Liver (tissue), 9 donors: ENCODE data around the gene PAH. TPM values are rescaled to one million over a fixed set of nuclear protein-coding genes. Genes with fewer than 3 reads are reported as not detected.

Experiments used
- DNase-seq: peaks from one replicate; pipeline ENCODE4 v3.0.0-alpha.2; 2017; ENCODE audit warnings: low spot score
- H3K27ac ChIP-seq, 2 donors: one replicate each; pipeline ENCODE4 v1.7.0; 2013; ENCODE audit warnings: inconsistent platforms in 2 of 2, low read length in 2 of 2, control low read depth in 1 of 2, low read depth in 1 of 2, mild to moderate bottlenecking in 1 of 2
- H3K27me3 ChIP-seq, 4 donors: one replicate each; pipeline versions ENCODE4 v1.6.1 to v1.7.0; 2013; ENCODE audit warnings: low read length in 3 of 4, inconsistent platforms in 1 of 4, mild to moderate bottlenecking in 1 of 4, moderate library complexity in 1 of 4; ENCODE audit not compliant: control insufficient read depth in 4 of 4, insufficient read depth in 4 of 4
- H3K36me3 ChIP-seq, 4 donors: one replicate each; pipeline versions ENCODE4 v1.6.1 to v1.7.0; 2013; ENCODE audit warnings: low read length in 3 of 4, mild to moderate bottlenecking in 3 of 4, low read depth in 1 of 4, moderate library complexity in 1 of 4; ENCODE audit not compliant: control insufficient read depth in 4 of 4, insufficient read depth in 3 of 4
- H3K4me1 ChIP-seq, 4 donors: one replicate each; pipeline versions ENCODE4 v1.6.1 to v1.7.0; 2013; ENCODE audit warnings: low read length in 3 of 4, mild to moderate bottlenecking in 3 of 4, moderate library complexity in 1 of 4; ENCODE audit not compliant: control insufficient read depth in 4 of 4, insufficient read depth in 4 of 4
- H3K4me3 ChIP-seq, 3 donors: one replicate each; pipeline versions ENCODE4 v1.6.1 to v1.7.0; 2013; ENCODE audit warnings: low read length in 3 of 3, control low read depth in 1 of 3, low read depth in 1 of 3, mild to moderate bottlenecking in 1 of 3
- H3K9ac ChIP-seq, 2 donors: one replicate each; pipeline ENCODE4 v1.7.0; 2013; ENCODE audit warnings: low read length in 2 of 2, mild to moderate bottlenecking in 2 of 2, moderate library complexity in 2 of 2, control low read depth in 1 of 2, low read depth in 1 of 2
- H3K9me3 ChIP-seq, 4 donors: one replicate each; pipeline versions ENCODE4 v1.6.1 to v1.7.0; 2013; ENCODE audit warnings: low read length in 3 of 4; ENCODE audit not compliant: control insufficient read depth in 4 of 4
- EGR1 ChIP-seq, 2 donors: IDR thresholded peaks; 2 replicates each; pipeline ENCODE4 v1.6.1; 2016 to 2018; ENCODE audit warnings: antibody characterized with exemption in 2 of 2, low read depth in 2 of 2
- FOXA1 ChIP-seq: IDR thresholded peaks from 2 replicates; pipeline ENCODE4 v1.6.1; 2016; ENCODE audit warnings: antibody characterized with exemption
- FOXA2 ChIP-seq: IDR thresholded peaks from 2 replicates; pipeline ENCODE4 v1.6.1; 2016; ENCODE audit warnings: antibody characterized with exemption
- GABPA ChIP-seq, 2 donors: IDR thresholded peaks in 1 of 2; conservative IDR thresholded peaks in 1 of 2; 2 replicates each; pipeline ENCODE4 v1.6.1; 2016; ENCODE audit warnings: antibody characterized with exemption in 2 of 2, mild to moderate bottlenecking in 1 of 2, moderate library complexity in 1 of 2
- HNF4A ChIP-seq, 2 donors: conservative IDR thresholded peaks; 2 replicates each; pipeline ENCODE4 v1.6.1; 2016; ENCODE audit warnings: antibody characterized with exemption in 2 of 2, mild to moderate bottlenecking in 2 of 2
- HNF4G ChIP-seq: IDR thresholded peaks from 2 replicates; pipeline ENCODE4 v1.6.1; 2016; ENCODE audit warnings: antibody characterized with exemption
- JUND ChIP-seq, 2 donors: IDR thresholded peaks; 2 replicates each; pipeline ENCODE4 v1.6.1; 2016; ENCODE audit warnings: antibody characterized with exemption in 2 of 2
- MAX ChIP-seq: IDR thresholded peaks from 2 replicates; pipeline ENCODE4 v1.6.1; 2016; ENCODE audit warnings: antibody characterized with exemption
- NR2F2 ChIP-seq: IDR thresholded peaks from 2 replicates; pipeline ENCODE4 v1.6.1; 2016; ENCODE audit warnings: antibody characterized with exemption
- RAD21 ChIP-seq, 2 donors: IDR thresholded peaks; 2 replicates each; pipeline ENCODE4 v1.6.1; 2016; ENCODE audit warnings: antibody characterized with exemption in 2 of 2, mild to moderate bottlenecking in 2 of 2
- RXRA ChIP-seq, 2 donors: IDR thresholded peaks; 2 replicates each; pipeline ENCODE4 v1.6.1; 2017 to 2018; ENCODE audit warnings: antibody characterized with exemption in 2 of 2, mild to moderate bottlenecking in 1 of 2
- SP1 ChIP-seq: IDR thresholded peaks from 2 replicates; pipeline ENCODE4 v1.6.1; 2018; ENCODE audit warnings: antibody characterized with exemption, mild to moderate bottlenecking
- TAF1 ChIP-seq: conservative IDR thresholded peaks from 2 replicates; pipeline ENCODE4 v1.6.1; 2016; ENCODE audit warnings: antibody characterized with exemption, mild to moderate bottlenecking
- YY1 ChIP-seq: IDR thresholded peaks from 2 replicates; pipeline ENCODE4 v1.6.1; 2016; ENCODE audit warnings: antibody characterized with exemption, mild to moderate bottlenecking
- WGBS: extraction: QIAGEN DNeasy Blood & Tissue Kit; methylation state at CpG from one replicate; pipeline ENCODE4 v1.1.7; 2013; 5-methylcytosine and 5-hydroxymethylcytosine counted together
- polyA plus RNA-seq, 2 donors: library from polyadenylated mRNA; stranded (reverse) in 1 of 2; unstranded in 1 of 2; fragments of 200-250 nt in 1 of 2; fragments of >200 nt in 1 of 2; fragmentation: Nextera tagmentation in 1 of 2; extraction: Ambion mirVana in 1 of 2; gene quantifications; one replicate each; pipeline versions ENCODE4 v1.2.1 to v1.2.3, GENCODE V29; 2013 to 2015
- total RNA-seq, 2 donors: library from RNA; depleted of rRNA; stranded (reverse); fragments of >200 nt; gene quantifications; one replicate each; pipeline ENCODE4 v1.2.3, GENCODE V29; 2014
- TF ChIP-seq, protein P1 (sequence below): IDR thresholded peaks from 2 replicates; pipeline ENCODE4 v1.6.1; 2016; ENCODE audit warnings: antibody characterized with exemption
- TF ChIP-seq, protein P2 (sequence below): fragments of 150-350 bp; IDR thresholded peaks from 2 replicates; pipeline ENCODE4 v1.5.1; 2017; ENCODE audit warnings: improper control_type of control experiment, low read depth, low read length; ENCODE audit not compliant: missing input control
- TF ChIP-seq, protein P3 (sequence below): IDR thresholded peaks from 2 replicates; pipeline ENCODE4 v1.6.1; 2016; ENCODE audit warnings: antibody characterized with exemption, mild to moderate bottlenecking
- TF ChIP-seq, protein P4 (sequence below): IDR thresholded peaks from 2 replicates; pipeline ENCODE4 v1.6.1; 2016; ENCODE audit warnings: antibody characterized with exemption
- donor health status: healthy.
- donor health status: healthy.
- donor health status: healthy.
- donor health status: healthy.
- donor health status: healthy.

Gene PAH
- total and polyA plus RNA-seq, 4 donors: 327 to 696 (median 568) TPM

DNA sequence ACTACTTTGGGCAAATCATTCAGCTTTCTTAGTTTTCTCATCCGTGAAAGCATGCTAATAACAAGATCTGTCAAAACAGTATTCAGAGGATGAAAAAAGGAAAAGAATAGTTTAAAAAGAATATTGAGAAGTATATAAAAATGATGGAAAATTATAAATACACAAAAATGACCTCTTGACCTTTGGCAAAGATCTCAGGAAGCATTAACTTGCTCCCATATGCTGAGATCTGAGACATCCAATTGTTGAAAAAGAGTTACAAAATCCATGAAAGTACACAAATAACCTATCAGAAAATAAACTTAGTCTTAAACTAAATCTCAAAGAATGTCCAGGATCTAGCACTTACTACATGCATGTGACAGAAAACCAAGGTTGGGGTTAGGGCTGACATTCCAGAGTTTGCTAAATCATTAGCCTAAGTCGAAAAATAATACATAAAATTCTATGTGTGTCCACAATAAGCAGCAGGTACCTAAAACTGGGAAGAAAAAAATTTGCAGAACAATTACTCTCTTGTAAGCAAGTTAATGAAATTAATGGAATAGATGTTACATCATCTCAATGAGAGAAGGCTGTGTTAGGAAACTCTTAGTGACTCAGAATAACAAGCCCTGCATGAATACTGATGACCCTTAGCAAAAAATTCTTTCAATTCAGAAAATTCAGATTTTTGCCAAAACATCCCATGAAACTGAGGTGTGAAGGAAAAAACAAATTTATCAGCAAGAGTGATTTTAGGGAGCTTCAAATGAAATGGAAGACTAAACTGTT, 3.4 kb downstream of the PAH start:
- peaks cover 5 to 66% (median 46%) of the 10 kb centered on the region in 4 donors for H3K4me1 ChIP-seq
- H3K27me3 ChIP-seq: no peaks in the 10 kb centered on the region
- DNase-seq: no peak
- peak overlapping the region in 1 of 3 donors; percentile 66 for H3K4me3 ChIP-seq
- H3K36me3 ChIP-seq: peaks cover 0 to 8% (median 2%) of the 10 kb centered on the region in 4 donors
- peak overlapping the region in 1 of 2 donors; percentile 99 for H3K9ac ChIP-seq
- peak overlapping the region; percentile 82 to 93 for H3K27ac ChIP-seq
- TF ChIP-seq, protein P1, sequence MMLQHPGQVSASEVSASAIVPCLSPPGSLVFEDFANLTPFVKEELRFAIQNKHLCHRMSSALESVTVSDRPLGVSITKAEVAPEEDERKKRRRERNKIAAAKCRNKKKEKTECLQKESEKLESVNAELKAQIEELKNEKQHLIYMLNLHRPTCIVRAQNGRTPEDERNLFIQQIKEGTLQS: peak; percentile 52
- TF ChIP-seq JUND (IDR thresholded peaks at IDR 0.05): peak in 1 of 2 donors; percentile 33
- TF ChIP-seq EGR1 (IDR thresholded peaks at IDR 0.05; ENCODE audit: low read depth in 2 of 2): no peak
- TF ChIP-seq NR2F2: peak; percentile 58
- WGBS: 39% methylated on average over 2 of the region's 2 CpGs
- H3K9me3 ChIP-seq: no peaks in the 10 kb centered on the region

DNA sequence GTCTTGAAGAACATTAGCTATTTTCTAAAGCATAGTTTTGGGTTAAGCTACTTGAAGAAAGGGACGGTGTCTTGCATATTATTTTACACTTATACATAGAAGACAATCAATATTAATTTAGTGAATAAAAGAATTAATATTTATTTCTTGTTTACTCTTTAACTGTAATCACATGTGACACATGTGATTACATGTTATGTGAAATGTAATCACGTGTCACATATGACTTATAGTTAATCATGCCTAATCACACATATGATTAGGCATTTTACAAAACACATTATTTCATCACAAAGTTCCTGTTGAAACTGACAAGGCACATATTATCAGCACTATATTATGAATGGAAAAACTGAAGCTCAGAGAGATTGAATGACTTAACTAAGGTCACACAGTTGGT, 4.8 kb downstream of the PAH start:
- Histone ChIP-seq H3K27ac (peak overlapping the region; percentile 68 to 90), H3K4me3 (peak overlapping the region in 2 of 3 donors; percentile 2 to 15), H3K27me3 (no peaks in the 10 kb centered on the region), H3K36me3 (peaks cover 0 to 10% (median 2%) of the 10 kb centered on the region in 4 donors), H3K9me3 (no peaks in the 10 kb centered on the region), H3K9ac (peak overlapping the region in 1 of 2 donors; percentile 68), H3K4me1 (peaks cover 4 to 71% (median 47%) of the 10 kb centered on the region in 4 donors)
- WGBS: 67% methylated on average over 2 of the region's 2 CpGs
- TF ChIP-seq SP1 (no peak), MAX (no peak), GABPA (IDR thresholded peaks at IDR 0.05 in 1 of 2, conservative IDR thresholded peaks at IDR 0.05 in 1 of 2) (no peak), RXRA (IDR thresholded peaks at IDR 0.05) (no peak), HNF4A (conservative IDR thresholded peaks at IDR 0.05) (no peak), FOXA1 (no peak), EGR1 (IDR thresholded peaks at IDR 0.05; ENCODE audit: low read depth in 2 of 2) (no peak), RAD21 (IDR thresholded peaks at IDR 0.05) (no peak), JUND (IDR thresholded peaks at IDR 0.05) (no peak), FOXA2 (no peak), YY1 (no peak), HNF4G (no peak), TAF1 (no peak), NR2F2 (no peak)
- TF ChIP-seq, protein P2, sequence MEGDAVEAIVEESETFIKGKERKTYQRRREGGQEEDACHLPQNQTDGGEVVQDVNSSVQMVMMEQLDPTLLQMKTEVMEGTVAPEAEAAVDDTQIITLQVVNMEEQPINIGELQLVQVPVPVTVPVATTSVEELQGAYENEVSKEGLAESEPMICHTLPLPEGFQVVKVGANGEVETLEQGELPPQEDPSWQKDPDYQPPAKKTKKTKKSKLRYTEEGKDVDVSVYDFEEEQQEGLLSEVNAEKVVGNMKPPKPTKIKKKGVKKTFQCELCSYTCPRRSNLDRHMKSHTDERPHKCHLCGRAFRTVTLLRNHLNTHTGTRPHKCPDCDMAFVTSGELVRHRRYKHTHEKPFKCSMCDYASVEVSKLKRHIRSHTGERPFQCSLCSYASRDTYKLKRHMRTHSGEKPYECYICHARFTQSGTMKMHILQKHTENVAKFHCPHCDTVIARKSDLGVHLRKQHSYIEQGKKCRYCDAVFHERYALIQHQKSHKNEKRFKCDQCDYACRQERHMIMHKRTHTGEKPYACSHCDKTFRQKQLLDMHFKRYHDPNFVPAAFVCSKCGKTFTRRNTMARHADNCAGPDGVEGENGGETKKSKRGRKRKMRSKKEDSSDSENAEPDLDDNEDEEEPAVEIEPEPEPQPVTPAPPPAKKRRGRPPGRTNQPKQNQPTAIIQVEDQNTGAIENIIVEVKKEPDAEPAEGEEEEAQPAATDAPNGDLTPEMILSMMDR: no peak
- TF ChIP-seq, protein P1: no peak
- TF ChIP-seq, protein P3, sequence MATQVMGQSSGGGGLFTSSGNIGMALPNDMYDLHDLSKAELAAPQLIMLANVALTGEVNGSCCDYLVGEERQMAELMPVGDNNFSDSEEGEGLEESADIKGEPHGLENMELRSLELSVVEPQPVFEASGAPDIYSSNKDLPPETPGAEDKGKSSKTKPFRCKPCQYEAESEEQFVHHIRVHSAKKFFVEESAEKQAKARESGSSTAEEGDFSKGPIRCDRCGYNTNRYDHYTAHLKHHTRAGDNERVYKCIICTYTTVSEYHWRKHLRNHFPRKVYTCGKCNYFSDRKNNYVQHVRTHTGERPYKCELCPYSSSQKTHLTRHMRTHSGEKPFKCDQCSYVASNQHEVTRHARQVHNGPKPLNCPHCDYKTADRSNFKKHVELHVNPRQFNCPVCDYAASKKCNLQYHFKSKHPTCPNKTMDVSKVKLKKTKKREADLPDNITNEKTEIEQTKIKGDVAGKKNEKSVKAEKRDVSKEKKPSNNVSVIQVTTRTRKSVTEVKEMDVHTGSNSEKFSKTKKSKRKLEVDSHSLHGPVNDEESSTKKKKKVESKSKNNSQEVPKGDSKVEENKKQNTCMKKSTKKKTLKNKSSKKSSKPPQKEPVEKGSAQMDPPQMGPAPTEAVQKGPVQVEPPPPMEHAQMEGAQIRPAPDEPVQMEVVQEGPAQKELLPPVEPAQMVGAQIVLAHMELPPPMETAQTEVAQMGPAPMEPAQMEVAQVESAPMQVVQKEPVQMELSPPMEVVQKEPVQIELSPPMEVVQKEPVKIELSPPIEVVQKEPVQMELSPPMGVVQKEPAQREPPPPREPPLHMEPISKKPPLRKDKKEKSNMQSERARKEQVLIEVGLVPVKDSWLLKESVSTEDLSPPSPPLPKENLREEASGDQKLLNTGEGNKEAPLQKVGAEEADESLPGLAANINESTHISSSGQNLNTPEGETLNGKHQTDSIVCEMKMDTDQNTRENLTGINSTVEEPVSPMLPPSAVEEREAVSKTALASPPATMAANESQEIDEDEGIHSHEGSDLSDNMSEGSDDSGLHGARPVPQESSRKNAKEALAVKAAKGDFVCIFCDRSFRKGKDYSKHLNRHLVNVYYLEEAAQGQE: no peak
- TF ChIP-seq, protein P4, sequence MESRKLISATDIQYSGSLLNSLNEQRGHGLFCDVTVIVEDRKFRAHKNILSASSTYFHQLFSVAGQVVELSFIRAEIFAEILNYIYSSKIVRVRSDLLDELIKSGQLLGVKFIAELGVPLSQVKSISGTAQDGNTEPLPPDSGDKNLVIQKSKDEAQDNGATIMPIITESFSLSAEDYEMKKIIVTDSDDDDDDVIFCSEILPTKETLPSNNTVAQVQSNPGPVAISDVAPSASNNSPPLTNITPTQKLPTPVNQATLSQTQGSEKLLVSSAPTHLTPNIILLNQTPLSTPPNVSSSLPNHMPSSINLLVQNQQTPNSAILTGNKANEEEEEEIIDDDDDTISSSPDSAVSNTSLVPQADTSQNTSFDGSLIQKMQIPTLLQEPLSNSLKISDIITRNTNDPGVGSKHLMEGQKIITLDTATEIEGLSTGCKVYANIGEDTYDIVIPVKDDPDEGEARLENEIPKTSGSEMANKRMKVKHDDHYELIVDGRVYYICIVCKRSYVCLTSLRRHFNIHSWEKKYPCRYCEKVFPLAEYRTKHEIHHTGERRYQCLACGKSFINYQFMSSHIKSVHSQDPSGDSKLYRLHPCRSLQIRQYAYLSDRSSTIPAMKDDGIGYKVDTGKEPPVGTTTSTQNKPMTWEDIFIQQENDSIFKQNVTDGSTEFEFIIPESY: no peak
- DNase-seq: no peak
